IMR-90 (cell line): ENCODE data around the gene GPR161.

ENCODE experiments used
- BHLHE40 ChIP-seq: fragments of 150-350 bp; IDR thresholded peaks from 2 replicates; pipeline ENCODE4 v1.6.1; 2016; ENCODE audit warnings: mild to moderate bottlenecking, low read depth, low read length
- CHD1 ChIP-seq: IDR thresholded peaks from 2 replicates; pipeline ENCODE4 v1.6.1; 2012; ENCODE audit warnings: low read depth, low read length, improper control_type of control experiment
- MAFK ChIP-seq: IDR thresholded peaks from 2 replicates; pipeline ENCODE4 v1.6.1; 2012; ENCODE audit warnings: low read depth, low read length, improper control_type of control experiment
- MAZ ChIP-seq: IDR thresholded peaks from 2 replicates; pipeline ENCODE4 v1.6.1; 2012; ENCODE audit warnings: low read depth, mild to moderate bottlenecking, low read length, improper control_type of control experiment, moderate library complexity, borderline replicate concordance
- NFE2L2 ChIP-seq: fragments of 150-350 bp; IDR thresholded peaks from 2 replicates; pipeline ENCODE4 v1.6.1; 2016; ENCODE audit warnings: low read depth, mild to moderate bottlenecking, low read length
- POLR2A ChIP-seq: IDR thresholded peaks from 2 replicates; pipeline ENCODE4 v1.6.1; 2012; ENCODE audit warnings: mild to moderate bottlenecking, low read depth, low read length
- RAD21 ChIP-seq: IDR thresholded peaks from 2 replicates; pipeline ENCODE4 v1.6.1; 2012; ENCODE audit warnings: low read length, improper control_type of control experiment
- RCOR1 ChIP-seq: IDR thresholded peaks from 2 replicates; pipeline ENCODE4 v1.6.1; 2012; ENCODE audit warnings: mild to moderate bottlenecking, low read length, improper control_type of control experiment; ENCODE audit not compliant: insufficient replicate concordance
- SMC3 ChIP-seq: fragments of 150-350 bp; IDR thresholded peaks from 2 replicates; pipeline ENCODE4 v1.6.1; 2016; ENCODE audit warnings: low read depth, mild to moderate bottlenecking, antibody characterized with exemption, low read length, moderate library complexity
- TF ChIP-seq, protein P1 (sequence below): conservative IDR thresholded peaks from 2 replicates; pipeline ENCODE4 v1.5.1; 2012; ENCODE audit warnings: mild to moderate bottlenecking, low read depth, low read length, improper control_type of control experiment
- TF ChIP-seq, protein P2 (sequence below): fragments of 150-350 bp; IDR thresholded peaks from 2 replicates; pipeline ENCODE4 v1.6.1; 2017; ENCODE audit warnings: mild to moderate bottlenecking, antibody characterized with exemption, low read length, low read depth

DNA sequence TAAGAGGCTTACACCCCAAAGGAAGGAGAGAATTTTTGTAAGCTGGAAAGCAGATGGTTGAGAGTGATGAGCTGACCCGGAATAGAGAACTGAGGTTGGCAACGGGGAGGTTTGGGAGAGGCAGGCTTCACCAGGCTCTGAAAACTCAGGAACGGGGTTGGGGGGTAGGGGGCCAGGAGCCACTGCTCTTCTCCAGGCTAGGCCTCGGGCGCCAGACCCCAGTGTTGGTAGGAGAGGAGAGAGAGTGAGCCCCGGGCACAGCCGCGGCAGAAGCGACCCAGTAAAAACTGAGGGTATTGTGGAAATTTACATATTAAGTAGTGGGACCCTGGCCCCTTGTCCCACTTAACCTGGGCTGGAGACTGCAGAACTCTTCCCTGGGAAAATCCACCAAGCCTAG, 45.7 kb downstream of the GPR161 start:
- TF ChIP-seq MAFK: no peak
- TF ChIP-seq, protein P1, sequence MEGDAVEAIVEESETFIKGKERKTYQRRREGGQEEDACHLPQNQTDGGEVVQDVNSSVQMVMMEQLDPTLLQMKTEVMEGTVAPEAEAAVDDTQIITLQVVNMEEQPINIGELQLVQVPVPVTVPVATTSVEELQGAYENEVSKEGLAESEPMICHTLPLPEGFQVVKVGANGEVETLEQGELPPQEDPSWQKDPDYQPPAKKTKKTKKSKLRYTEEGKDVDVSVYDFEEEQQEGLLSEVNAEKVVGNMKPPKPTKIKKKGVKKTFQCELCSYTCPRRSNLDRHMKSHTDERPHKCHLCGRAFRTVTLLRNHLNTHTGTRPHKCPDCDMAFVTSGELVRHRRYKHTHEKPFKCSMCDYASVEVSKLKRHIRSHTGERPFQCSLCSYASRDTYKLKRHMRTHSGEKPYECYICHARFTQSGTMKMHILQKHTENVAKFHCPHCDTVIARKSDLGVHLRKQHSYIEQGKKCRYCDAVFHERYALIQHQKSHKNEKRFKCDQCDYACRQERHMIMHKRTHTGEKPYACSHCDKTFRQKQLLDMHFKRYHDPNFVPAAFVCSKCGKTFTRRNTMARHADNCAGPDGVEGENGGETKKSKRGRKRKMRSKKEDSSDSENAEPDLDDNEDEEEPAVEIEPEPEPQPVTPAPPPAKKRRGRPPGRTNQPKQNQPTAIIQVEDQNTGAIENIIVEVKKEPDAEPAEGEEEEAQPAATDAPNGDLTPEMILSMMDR: no peak
- TF ChIP-seq POLR2A: no peak
- no peak for TF ChIP-seq MAZ
- TF ChIP-seq RCOR1: no peak
- TF ChIP-seq, protein P2, sequence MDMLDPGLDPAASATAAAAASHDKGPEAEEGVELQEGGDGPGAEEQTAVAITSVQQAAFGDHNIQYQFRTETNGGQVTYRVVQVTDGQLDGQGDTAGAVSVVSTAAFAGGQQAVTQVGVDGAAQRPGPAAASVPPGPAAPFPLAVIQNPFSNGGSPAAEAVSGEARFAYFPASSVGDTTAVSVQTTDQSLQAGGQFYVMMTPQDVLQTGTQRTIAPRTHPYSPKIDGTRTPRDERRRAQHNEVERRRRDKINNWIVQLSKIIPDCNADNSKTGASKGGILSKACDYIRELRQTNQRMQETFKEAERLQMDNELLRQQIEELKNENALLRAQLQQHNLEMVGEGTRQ: no peak
- no peak for TF ChIP-seq RAD21
- no peak for TF ChIP-seq CHD1
- no peak for TF ChIP-seq SMC3
- no peak for TF ChIP-seq NFE2L2
- no peak for TF ChIP-seq BHLHE40
